ENCODE results near the gene RTL10.

RTL10 gene

GRCh38 chr22:19868773-19869471, 14.2 kb upstream of the RTL10 start:
- no peak for DNase-seq (ENCODE audit: extremely low spot score)
- TF ChIP-seq ARNT (IDR thresholded peaks at IDR 0.05), result no peak
- TF ChIP-seq ZNF384 (IDR thresholded peaks at IDR 0.05), result no peak
- no peak for TF ChIP-seq FOXM1 (IDR thresholded peaks at IDR 0.05; ENCODE audit: borderline replicate concordance)
- TF ChIP-seq FOXA1 (IDR thresholded peaks at IDR 0.05), result no peak
- TF ChIP-seq HDGF (IDR thresholded peaks at IDR 0.05; ENCODE audit: borderline replicate concordance), result no peak
- no peak for TF ChIP-seq FOXK2 (IDR thresholded peaks at IDR 0.05)
- TF ChIP-seq SUZ12 (IDR thresholded peaks at IDR 0.05), result no peak
- TF ChIP-seq LEF1 (IDR thresholded peaks at IDR 0.05; ENCODE audit: borderline replicate concordance), result no peak
- no peak for TF ChIP-seq NFRKB (IDR thresholded peaks at IDR 0.05)
- no peak for TF ChIP-seq ELF4 (IDR thresholded peaks at IDR 0.05)
- no peak for TF ChIP-seq L3MBTL2 (conservative IDR thresholded peaks at IDR 0.05)
- no peak for TF ChIP-seq BHLHE40 (IDR thresholded peaks at IDR 0.05; ENCODE audit: borderline replicate concordance)
- no peak for TF ChIP-seq SP1 (IDR thresholded peaks at IDR 0.05)
- CTCF ChIA-PET, result interaction anchor here (1.5 kb wide), 1 partner anchor 13 kb away, joined by 4 read pairs; no protein-coding TSS in a partner anchor
- POLR2A ChIA-PET, result no interaction called here

- no peak for TF ChIP-seq SUZ12 (IDR thresholded peaks at IDR 0.05)
- no peak for TF ChIP-seq FOXM1 (IDR thresholded peaks at IDR 0.05; ENCODE audit: borderline replicate concordance)
- no peak for TF ChIP-seq LEF1 (IDR thresholded peaks at IDR 0.05; ENCODE audit: borderline replicate concordance)
- TF ChIP-seq PKNOX1 (IDR thresholded peaks at IDR 0.05), result no peak
- TF ChIP-seq NFRKB (IDR thresholded peaks at IDR 0.05), result no peak
- TF ChIP-seq CTBP1 (IDR thresholded peaks at IDR 0.05; ENCODE audit: borderline replicate concordance), result no peak
- TF ChIP-seq FOXK2 (IDR thresholded peaks at IDR 0.05), result no peak
- no peak for TF ChIP-seq ARNT (IDR thresholded peaks at IDR 0.05)
- TF ChIP-seq ELF4 (IDR thresholded peaks at IDR 0.05), result no peak
- TF ChIP-seq TARDBP (IDR thresholded peaks at IDR 0.05), result no peak
- TF ChIP-seq HDGF (IDR thresholded peaks at IDR 0.05; ENCODE audit: borderline replicate concordance), result no peak
- no peak for TF ChIP-seq SP1 (IDR thresholded peaks at IDR 0.05)
- TF ChIP-seq BHLHE40 (IDR thresholded peaks at IDR 0.05; ENCODE audit: borderline replicate concordance), result no peak
- TF ChIP-seq FOXA1 (IDR thresholded peaks at IDR 0.05), result no peak
- no peak for TF ChIP-seq ZNF384 (IDR thresholded peaks at IDR 0.05)
- TF ChIP-seq L3MBTL2 (conservative IDR thresholded peaks at IDR 0.05), result no peak
- no peak for DNase-seq (ENCODE audit: extremely low spot score)
- ChIA-PET CTCF (interaction anchor here (1.5 kb wide), 1 partner anchor 13 kb away, joined by 4 read pairs; no protein-coding TSS in a partner anchor), POLR2A (no interaction called here)
These were observed 13.7 kb upstream of the RTL10 start for GRCh38 chr22:19868333-19868732.

- POLR2A ChIA-PET, result interaction anchor here (4.4 kb wide), 1 partner anchor 12 kb away, joined by 29 read pairs; the partner anchor contains the start of genes GNB1L and RTL10
- TF ChIP-seq PKNOX1 (IDR thresholded peaks at IDR 0.05) (no peak), FOXA1 (IDR thresholded peaks at IDR 0.05) (no peak), HDGF (IDR thresholded peaks at IDR 0.05; ENCODE audit: borderline replicate concordance) (no peak), FOXK2 (IDR thresholded peaks at IDR 0.05) (no peak), ELF4 (IDR thresholded peaks at IDR 0.05) (no peak), LEF1 (IDR thresholded peaks at IDR 0.05; ENCODE audit: borderline replicate concordance) (no peak), L3MBTL2 (conservative IDR thresholded peaks at IDR 0.05) (no peak), CTBP1 (IDR thresholded peaks at IDR 0.05; ENCODE audit: borderline replicate concordance) (no peak), TARDBP (IDR thresholded peaks at IDR 0.05) (no peak), SP1 (IDR thresholded peaks at IDR 0.05) (no peak), ZNF384 (IDR thresholded peaks at IDR 0.05) (no peak), BHLHE40 (IDR thresholded peaks at IDR 0.05; ENCODE audit: borderline replicate concordance) (no peak), NFRKB (IDR thresholded peaks at IDR 0.05) (no peak), SUZ12 (IDR thresholded peaks at IDR 0.05) (no peak), FOXM1 (IDR thresholded peaks at IDR 0.05; ENCODE audit: borderline replicate concordance) (no peak), ARNT (IDR thresholded peaks at IDR 0.05) (no peak)
- DNase-seq (ENCODE audit: extremely low spot score), result no peak
- CTCF ChIA-PET, result interaction anchor here (1.5 kb wide), 1 partner anchor 12 kb away, joined by 4 read pairs; no protein-coding TSS in a partner anchor
These were observed 12.9 kb upstream of the RTL10 start for GRCh38 chr22:19867617-19868016.

- no peak for DNase-seq (ENCODE audit: extremely low spot score)
- TF ChIP-seq HDGF (IDR thresholded peaks at IDR 0.05; ENCODE audit: borderline replicate concordance) (no peak), SP1 (IDR thresholded peaks at IDR 0.05) (no peak), LEF1 (IDR thresholded peaks at IDR 0.05; ENCODE audit: borderline replicate concordance) (no peak), ELF4 (IDR thresholded peaks at IDR 0.05) (no peak), FOXM1 (IDR thresholded peaks at IDR 0.05; ENCODE audit: borderline replicate concordance) (no peak), BHLHE40 (IDR thresholded peaks at IDR 0.05; ENCODE audit: borderline replicate concordance) (no peak), NFRKB (IDR thresholded peaks at IDR 0.05) (no peak), PKNOX1 (IDR thresholded peaks at IDR 0.05) (no peak), FOXK2 (IDR thresholded peaks at IDR 0.05) (no peak), ARNT (IDR thresholded peaks at IDR 0.05) (no peak), L3MBTL2 (conservative IDR thresholded peaks at IDR 0.05) (no peak), TARDBP (IDR thresholded peaks at IDR 0.05) (no peak), CTBP1 (IDR thresholded peaks at IDR 0.05; ENCODE audit: borderline replicate concordance) (no peak)
- POLR2A ChIA-PET, result interaction anchor here (4.4 kb wide), 1 partner anchor 11 kb away, joined by 29 read pairs; the partner anchor contains the start of genes GNB1L and RTL10
- CTCF ChIA-PET, result interaction anchor here (0.7 to 1.4 kb wide), 2 partner anchors 24 to 136 kb away, joined by 3 to 4 read pairs; no protein-coding TSS in a partner anchor
These were observed 12.0 kb upstream of the RTL10 start for GRCh38 chr22:19866665-19867009.

- no peak for DNase-seq (ENCODE audit: extremely low spot score)
- TF ChIP-seq ARNT (IDR thresholded peaks at IDR 0.05) (no peak), HDGF (IDR thresholded peaks at IDR 0.05; ENCODE audit: borderline replicate concordance) (no peak), TARDBP (IDR thresholded peaks at IDR 0.05) (no peak), FOXA1 (IDR thresholded peaks at IDR 0.05) (no peak), NFRKB (IDR thresholded peaks at IDR 0.05) (no peak), SP1 (IDR thresholded peaks at IDR 0.05) (no peak), BHLHE40 (IDR thresholded peaks at IDR 0.05; ENCODE audit: borderline replicate concordance) (no peak), FOXK2 (IDR thresholded peaks at IDR 0.05) (no peak), CTBP1 (IDR thresholded peaks at IDR 0.05; ENCODE audit: borderline replicate concordance) (no peak), SUZ12 (IDR thresholded peaks at IDR 0.05) (no peak), ZNF384 (IDR thresholded peaks at IDR 0.05) (no peak), ELF4 (IDR thresholded peaks at IDR 0.05) (no peak), PKNOX1 (IDR thresholded peaks at IDR 0.05) (no peak)
- ChIA-PET POLR2A (interaction anchor here (4.4 kb wide), 1 partner anchor 10 kb away, joined by 29 read pairs; the partner anchor contains the start of genes GNB1L and RTL10), CTCF (interaction anchor here (1.4 kb wide), 1 partner anchor 135 kb away, joined by 3 read pairs; no protein-coding TSS in a partner anchor)
These were observed 10.6 kb upstream of the RTL10 start for GRCh38 chr22:19865141-19865829.

All from HEK293T (cell line).